ENCODE data around the gene RTN4RL2.
A peak's percentile ranks its signal among the peaks of the same experiment; 100 is the strongest.

The RTN4RL2 gene

GRCh38 chr11:57460022-57460757 is at the start of gene RTN4RL2:
RTN4RL2 (plus strand) TSS chr11:57460528; CDS start chr11:57460866, 338 bp downstream.
- peak; percentile 24 for DNase-seq (ENCODE audit: low read depth)

GRCh38 chr11:57413681-57414080 is 46.6 kb upstream of the RTN4RL2 start:
- DNase-seq (ENCODE audit: low read depth): no peak

- no peak for DNase-seq (ENCODE audit: low read depth)
These were observed 45.6 kb upstream of the RTN4RL2 start for GRCh38 chr11:57414612-57415212.

GRCh38 chr11:57416436-57416835 is 43.9 kb upstream of the RTN4RL2 start:
- no peak for DNase-seq (ENCODE audit: low read depth)

- DNase-seq (ENCODE audit: low read depth): peak; percentile 90
These were observed 43.3 kb upstream of the RTN4RL2 start for GRCh38 chr11:57417056-57417455.

GRCh38 chr11:57418131-57418530 is 42.2 kb upstream of the RTN4RL2 start:
- no peak for DNase-seq (ENCODE audit: low read depth)

- no peak for DNase-seq (ENCODE audit: low read depth)
These were observed 41.2 kb upstream of the RTN4RL2 start for GRCh38 chr11:57419146-57419545.

GRCh38 chr11:57421066-57421465 is 39.3 kb upstream of the RTN4RL2 start:
- no peak for DNase-seq (ENCODE audit: low read depth)

GRCh38 chr11:57421805-57422204 is 38.5 kb upstream of the RTN4RL2 start:
- no peak for DNase-seq (ENCODE audit: low read depth)

GRCh38 chr11:57422669-57423068 is 37.7 kb upstream of the RTN4RL2 start:
- no peak for DNase-seq (ENCODE audit: low read depth)

GRCh38 chr11:57424137-57424791 is 36.1 kb upstream of the RTN4RL2 start:
- no peak for DNase-seq (ENCODE audit: low read depth)

- peak; percentile 76 for DNase-seq (ENCODE audit: low read depth)
These were observed 35.4 kb upstream of the RTN4RL2 start for GRCh38 chr11:57424792-57425564.

GRCh38 chr11:57425565-57426438 is 34.5 kb upstream of the RTN4RL2 start:
- DNase-seq (ENCODE audit: low read depth): peak; percentile 76

GRCh38 chr11:57426439-57426928 is 33.8 kb upstream of the RTN4RL2 start:
- no peak for DNase-seq (ENCODE audit: low read depth)

- peak; percentile 95 for DNase-seq (ENCODE audit: low read depth)
These were observed 33.2 kb upstream of the RTN4RL2 start, which contains the start of gene SLC43A3 for GRCh38 chr11:57426929-57427726. SLC43A3 (minus strand) TSS chr11:57427121; CDS start chr11:57426172, 949 bp downstream.

GRCh38 chr11:57427727-57428082 is 32.6 kb upstream of the RTN4RL2 start:
- peak; percentile 92 for DNase-seq (ENCODE audit: low read depth)

GRCh38 chr11:57428643-57429042 is 31.7 kb upstream of the RTN4RL2 start:
- no peak for DNase-seq (ENCODE audit: low read depth)

- DNase-seq (ENCODE audit: low read depth): no peak
These were observed 30.4 kb upstream of the RTN4RL2 start for GRCh38 chr11:57429946-57430345.

GRCh38 chr11:57430952-57431351 is 29.4 kb upstream of the RTN4RL2 start:
- no peak for DNase-seq (ENCODE audit: low read depth)

- no peak for DNase-seq (ENCODE audit: low read depth)
These were observed 28.2 kb upstream of the RTN4RL2 start for GRCh38 chr11:57432149-57432561.
